Measurements from ENCODE around the gene CA4.

CA4 gene

GRCh38 chr17:60130466-60130865, 19.3 kb upstream of the CA4 start:
- DNase-seq (ENCODE audit: low spot score) = no peak

GRCh38 chr17:60134396-60135150, 15.2 kb upstream of the CA4 start:
- DNase-seq (ENCODE audit: low spot score) = no peak

GRCh38 chr17:60135151-60135950, 14.4 kb upstream of the CA4 start:
- DNase-seq (ENCODE audit: low spot score) = no peak

GRCh38 chr17:60135951-60136666, 13.7 kb upstream of the CA4 start:
- DNase-seq (ENCODE audit: low spot score) = no peak

GRCh38 chr17:60137731-60138130, 12.0 kb upstream of the CA4 start:
- no peak for DNase-seq (ENCODE audit: low spot score)

- DNase-seq (ENCODE audit: low spot score) = no peak
Measured at GRCh38 chr17:60138769-60139437, 10.9 kb upstream of the CA4 start.

- DNase-seq (ENCODE audit: low spot score) = no peak
Measured at GRCh38 chr17:60139438-60140285, 10.1 kb upstream of the CA4 start.

GRCh38 chr17:60141111-60142018, 8.4 kb upstream of the CA4 start:
- no peak for DNase-seq (ENCODE audit: low spot score)

- peak; percentile 94 for DNase-seq (ENCODE audit: low spot score)
Measured at GRCh38 chr17:60142872-60143499, 6.8 kb upstream of the CA4 start.

- DNase-seq (ENCODE audit: low spot score) = no peak
Measured at GRCh38 chr17:60145006-60145935, 4.5 kb upstream of the CA4 start.

- DNase-seq (ENCODE audit: low spot score) = no peak
Measured at GRCh38 chr17:60146206-60146605, 3.6 kb upstream of the CA4 start.

GRCh38 chr17:60147553-60148223, 2.1 kb upstream of the CA4 start:
- no peak for DNase-seq (ENCODE audit: low spot score)

- no peak for DNase-seq (ENCODE audit: low spot score)
Measured at GRCh38 chr17:60148373-60148772, 1.4 kb upstream of the CA4 start.

- peak; percentile 38 for DNase-seq (ENCODE audit: low spot score)
Measured at GRCh38 chr17:60151355-60151754, 1.6 kb downstream of the CA4 start.

- DNase-seq (ENCODE audit: low spot score) = no peak
Measured at GRCh38 chr17:60153606-60154390, 4.0 kb downstream of the CA4 start.

- DNase-seq (ENCODE audit: low spot score) = no peak
Measured at GRCh38 chr17:60154616-60155426, 5.0 kb downstream of the CA4 start.
